ENCODE results near the gene SLC24A3.

The SLC24A3 gene

DNA sequence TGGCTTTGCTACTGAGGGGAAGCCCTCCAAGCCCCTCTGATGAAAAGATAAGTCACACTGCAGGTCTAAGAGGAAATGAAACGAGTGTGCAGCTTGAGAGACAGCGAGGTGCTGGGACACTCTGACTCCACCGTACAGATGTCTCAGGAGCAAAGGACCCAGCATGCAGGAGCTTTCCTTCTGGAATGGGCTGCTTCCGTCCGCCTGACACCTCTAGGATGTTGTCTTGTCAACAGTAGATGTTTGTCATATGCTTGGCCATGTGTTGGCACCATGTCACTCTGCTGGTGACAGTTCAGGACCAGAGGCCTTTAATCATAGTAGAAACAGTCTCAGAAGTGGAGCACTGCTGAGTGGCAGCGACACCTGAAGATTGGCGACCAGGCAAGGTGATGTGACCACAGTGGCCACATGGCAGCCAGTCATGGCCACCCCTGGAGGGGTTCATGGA is 46.7 kb downstream of the SLC24A3 start (continued):
- TF ChIP-seq PRDM4 (tag by site-specific recombination; IDR thresholded peaks at IDR 0.05) (no peak), ZBTB1 (tag by site-specific recombination; IDR thresholded peaks at IDR 0.05) (no peak), ZBTB17 (tag by site-specific recombination; IDR thresholded peaks at IDR 0.05) (no peak), ZNF600 (tag by site-specific recombination; IDR thresholded peaks at IDR 0.05) (no peak), ZXDB (tag by site-specific recombination; IDR thresholded peaks at IDR 0.05) (no peak), ZNF266 (tag by site-specific recombination; IDR thresholded peaks at IDR 0.05; ENCODE audit: low read depth) (no peak), GLIS2 (tag by site-specific recombination; IDR thresholded peaks at IDR 0.05) (no peak), KLF1 (tag by site-specific recombination; IDR thresholded peaks at IDR 0.05) (no peak), ZNF530 (tag by site-specific recombination; IDR thresholded peaks at IDR 0.05; ENCODE audit: low read depth) (no peak)

DNA sequence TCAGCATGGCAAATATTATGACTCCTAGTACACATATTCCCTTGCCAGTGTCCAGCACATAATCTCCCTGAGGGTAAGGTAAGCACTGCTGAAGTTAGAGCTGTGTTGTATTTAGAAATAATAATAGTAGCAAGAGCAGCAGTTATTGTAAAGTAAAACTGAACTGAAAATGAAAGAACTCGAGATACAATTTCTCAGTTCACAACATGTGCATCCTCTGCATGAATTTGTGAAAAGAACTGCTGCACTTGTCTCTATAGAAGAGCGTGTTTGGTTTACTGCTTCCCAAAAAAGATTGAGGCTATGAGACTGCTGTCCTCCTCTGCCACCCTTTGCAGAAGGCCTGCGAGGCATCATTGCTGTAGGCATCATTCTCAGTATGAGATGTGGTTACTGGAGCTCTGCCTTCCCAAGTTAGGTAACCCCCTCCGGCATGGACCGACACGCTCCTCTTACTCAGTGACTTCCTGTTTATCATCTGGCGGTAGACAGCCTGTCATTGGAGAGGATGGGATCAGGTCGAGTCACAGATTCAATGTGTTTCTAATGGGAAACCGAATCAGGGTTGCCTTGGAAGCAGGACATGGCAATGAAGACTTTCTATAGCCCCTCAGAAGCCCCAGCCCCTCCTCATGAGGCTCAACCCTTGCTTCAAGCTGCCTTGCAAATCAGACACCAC is 48.1 kb downstream of the SLC24A3 start:
- ChIA-PET POLR2A (no interaction called here), CTCF (interaction anchor here (0.7 to 1.2 kb wide), 2 partner anchors 54 to 253 kb away, joined by 3 to 4 read pairs; no protein-coding TSS in a partner anchor)
- Histone ChIP-seq H3K36me3 (ENCODE audit: control insufficient read depth in 2 of 2, insufficient read depth in 1 of 2, low read length in 2 of 2) (no peaks in the 10 kb centered on the region), H3K9me3 (ENCODE audit: control insufficient read depth, insufficient read depth, low read depth, low read length) (no peaks in the 10 kb centered on the region), H3K4me3 (ENCODE audit: low read depth, low read length) (no peak overlapping the region), H3K27ac (ENCODE audit: extremely low read depth, low read depth, low read length) (no peak overlapping the region), H3K4me1 (ENCODE audit: control insufficient read depth, insufficient read depth, low read length) (no peaks in the 10 kb centered on the region)
- no peak for TF ChIP-seq ZNF112 (tag by site-specific recombination; IDR thresholded peaks at IDR 0.05)
- no peak for TF ChIP-seq KLF1 (tag by site-specific recombination; IDR thresholded peaks at IDR 0.05)
- no peak for TF ChIP-seq ZNF544 (tag by site-specific recombination; IDR thresholded peaks at IDR 0.05)
- no peak for TF ChIP-seq ZNF560 (tag by site-specific recombination; IDR thresholded peaks at IDR 0.05; ENCODE audit: borderline replicate concordance)
- TF ChIP-seq ZEB2 (tag by site-specific recombination; IDR thresholded peaks at IDR 0.05): no peak
- TF ChIP-seq ZNF501 (tag by site-specific recombination; IDR thresholded peaks at IDR 0.05): no peak
- TF ChIP-seq ZBTB7A (tag by site-specific recombination; IDR thresholded peaks at IDR 0.05; ENCODE audit: low read depth): no peak
- no peak for TF ChIP-seq ZBTB26 (tag by site-specific recombination; optimal IDR thresholded peaks at IDR 0.05)
- TF ChIP-seq ZNF292 (tag by site-specific recombination; IDR thresholded peaks at IDR 0.05; ENCODE audit: borderline replicate concordance, low read depth): no peak
- no peak for TF ChIP-seq ZNF701 (tag by site-specific recombination; IDR thresholded peaks at IDR 0.05)
- no peak for TF ChIP-seq ZNF596 (tag by site-specific recombination; IDR thresholded peaks at IDR 0.05)

DNA sequence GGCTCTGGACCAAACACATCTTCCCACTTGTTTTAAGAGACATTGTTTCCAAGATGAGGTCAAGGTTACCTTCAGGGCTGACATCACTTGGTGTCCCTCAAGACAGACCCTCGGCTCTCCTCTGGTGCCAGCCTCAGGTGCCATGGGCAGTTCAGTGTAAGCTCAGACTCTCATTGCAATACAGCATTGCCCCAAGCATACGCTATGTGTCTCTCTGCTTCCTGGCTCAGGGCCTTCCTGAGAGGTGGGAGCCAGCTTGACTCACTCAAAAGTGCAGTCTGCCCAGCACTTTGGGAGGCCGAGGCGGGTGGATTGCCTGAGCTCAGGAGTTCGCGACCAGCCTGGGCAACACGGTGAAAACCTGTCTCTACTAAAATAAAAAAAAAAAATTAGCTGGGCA is 51.7 kb downstream of the SLC24A3 start:
- H3K36me3 ChIP-seq (ENCODE audit: control insufficient read depth in 2 of 2, insufficient read depth in 1 of 2, low read length in 2 of 2): no peaks in the 10 kb centered on the region
- H3K4me3 ChIP-seq (ENCODE audit: low read depth, low read length): no peak overlapping the region
- no peaks in the 10 kb centered on the region for H3K9me3 ChIP-seq (ENCODE audit: control insufficient read depth, insufficient read depth, low read depth, low read length)
- ChIA-PET POLR2A (no interaction called here), CTCF (no interaction called here)
- no peaks in the 10 kb centered on the region for H3K4me1 ChIP-seq (ENCODE audit: control insufficient read depth, insufficient read depth, low read length)
- H3K27ac ChIP-seq (ENCODE audit: extremely low read depth, low read depth, low read length): no peak overlapping the region
- TF ChIP-seq ZNF529 (tag by site-specific recombination; IDR thresholded peaks at IDR 0.05; ENCODE audit: insufficient replicate concordance): no peak
- TF ChIP-seq ZSCAN16 (tag by site-specific recombination; IDR thresholded peaks at IDR 0.05): no peak
- TF ChIP-seq ZNF510 (tag by site-specific recombination; IDR thresholded peaks at IDR 0.05; ENCODE audit: insufficient replicate concordance): no peak
- no peak for TF ChIP-seq ZBTB17 (tag by site-specific recombination; IDR thresholded peaks at IDR 0.05)
- TF ChIP-seq SP2 (tag by site-specific recombination; IDR thresholded peaks at IDR 0.05): no peak
- no peak for TF ChIP-seq ZSCAN30 (tag by site-specific recombination; IDR thresholded peaks at IDR 0.05)
- no peak for TF ChIP-seq ZNF350 (tag by site-specific recombination; IDR thresholded peaks at IDR 0.05)
- TF ChIP-seq ZNF23 (tag by site-specific recombination; IDR thresholded peaks at IDR 0.05; ENCODE audit: borderline replicate concordance): no peak
- TF ChIP-seq, protein P1, sequence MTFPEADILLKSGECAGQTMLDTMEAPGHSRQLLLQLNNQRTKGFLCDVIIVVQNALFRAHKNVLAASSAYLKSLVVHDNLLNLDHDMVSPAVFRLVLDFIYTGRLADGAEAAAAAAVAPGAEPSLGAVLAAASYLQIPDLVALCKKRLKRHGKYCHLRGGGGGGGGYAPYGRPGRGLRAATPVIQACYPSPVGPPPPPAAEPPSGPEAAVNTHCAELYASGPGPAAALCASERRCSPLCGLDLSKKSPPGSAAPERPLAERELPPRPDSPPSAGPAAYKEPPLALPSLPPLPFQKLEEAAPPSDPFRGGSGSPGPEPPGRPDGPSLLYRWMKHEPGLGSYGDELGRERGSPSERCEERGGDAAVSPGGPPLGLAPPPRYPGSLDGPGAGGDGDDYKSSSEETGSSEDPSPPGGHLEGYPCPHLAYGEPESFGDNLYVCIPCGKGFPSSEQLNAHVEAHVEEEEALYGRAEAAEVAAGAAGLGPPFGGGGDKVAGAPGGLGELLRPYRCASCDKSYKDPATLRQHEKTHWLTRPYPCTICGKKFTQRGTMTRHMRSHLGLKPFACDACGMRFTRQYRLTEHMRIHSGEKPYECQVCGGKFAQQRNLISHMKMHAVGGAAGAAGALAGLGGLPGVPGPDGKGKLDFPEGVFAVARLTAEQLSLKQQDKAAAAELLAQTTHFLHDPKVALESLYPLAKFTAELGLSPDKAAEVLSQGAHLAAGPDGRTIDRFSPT (tag by site-specific recombination; IDR thresholded peaks at IDR 0.05): no peak
- TF ChIP-seq BCL11B (tag by site-specific recombination; IDR thresholded peaks at IDR 0.05; ENCODE audit: low read depth): no peak
- TF ChIP-seq SCRT2 (tag by site-specific recombination; IDR thresholded peaks at IDR 0.05): no peak
- no peak for TF ChIP-seq ZNF560 (tag by site-specific recombination; IDR thresholded peaks at IDR 0.05; ENCODE audit: borderline replicate concordance)
- TF ChIP-seq ZFP41 (tag by site-specific recombination; IDR thresholded peaks at IDR 0.05; ENCODE audit: borderline replicate concordance): no peak
